Embryonic facial prominence (tissue), 1 donor: ENCODE measurements around the gene C5orf15.
"Not testable (repeated sequence)": the region's sequence is repeated elsewhere in the genome, so short reads cannot be mapped to it uniquely, and the experiment has no call there.

Source experiments
- DNase-seq: peaks from one replicate; pipeline ENCODE4 v3.0.0-alpha.2; 2016; ENCODE audit errors: extremely low spot score

The C5orf15 gene

DNA sequence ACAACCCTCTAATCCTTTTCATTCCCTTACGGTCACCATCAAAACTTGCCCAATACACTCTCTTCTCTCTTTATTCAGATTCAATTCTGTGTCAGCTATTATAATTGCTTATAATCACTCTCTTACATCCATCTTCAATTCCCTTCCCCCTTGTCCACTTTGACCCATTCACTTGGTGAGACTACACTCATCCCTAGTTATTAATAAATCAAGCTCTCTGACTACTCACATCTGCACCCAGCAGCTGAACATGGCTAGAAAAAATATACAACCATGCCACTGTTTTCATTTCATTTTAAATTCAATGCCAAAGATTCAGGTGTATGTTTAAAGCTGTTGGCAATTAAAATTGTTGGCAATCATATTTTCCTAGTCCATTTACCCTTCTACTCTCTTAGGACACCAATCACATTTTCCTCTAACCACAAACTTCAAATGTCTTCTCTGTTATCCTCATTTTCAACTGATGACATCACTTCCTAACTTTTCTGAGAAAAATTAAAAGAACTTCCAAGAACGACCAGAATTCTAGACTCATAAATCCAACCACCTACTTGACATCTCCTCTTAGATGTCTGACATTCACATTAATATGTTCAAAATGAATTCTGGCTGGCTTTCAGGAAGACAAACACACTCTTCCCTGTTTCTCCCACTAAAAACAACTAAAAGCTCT lies 5.5 kb downstream of the C5orf15 start:
- no peak for DNase-seq

DNA sequence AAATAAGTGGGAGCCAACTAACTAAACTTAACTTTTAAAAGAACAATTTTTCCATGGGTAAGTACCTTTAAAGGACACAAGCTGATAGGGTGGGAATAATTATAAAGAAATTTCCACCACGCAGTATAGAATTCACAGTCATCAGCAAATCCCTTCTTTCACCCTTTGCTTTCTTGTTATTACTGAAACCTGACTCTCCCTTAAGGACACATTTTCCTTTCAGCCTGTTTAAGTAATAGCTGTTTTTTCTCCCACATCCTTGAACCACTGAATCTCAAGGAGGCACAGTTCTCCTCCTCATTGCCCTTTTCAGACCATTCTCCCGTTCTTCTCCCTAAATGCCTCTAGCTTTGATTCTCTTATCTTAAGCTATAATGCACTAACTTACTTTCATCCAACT lies 6.3 kb downstream of the C5orf15 start:
- DNase-seq: no peak

DNA sequence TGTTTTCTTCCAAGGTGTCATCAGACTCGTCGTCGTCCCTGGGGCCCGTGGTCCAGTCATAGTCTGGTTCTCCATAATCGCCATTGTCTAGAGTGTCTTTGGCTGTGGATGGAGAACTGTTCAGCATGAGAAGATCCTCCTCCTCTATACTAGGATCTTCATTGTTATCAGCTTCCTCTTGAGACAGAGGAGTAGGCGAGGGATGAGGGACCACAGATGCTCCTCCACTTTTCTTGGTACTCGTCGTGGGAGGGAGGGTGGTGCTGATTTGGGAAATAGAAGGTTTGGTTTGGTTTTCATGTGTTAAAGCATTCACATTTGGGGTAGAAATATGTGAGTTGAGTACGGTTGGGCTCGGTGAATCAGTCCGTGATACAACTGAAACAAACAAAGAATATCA lies 8.8 kb downstream of the C5orf15 start:
- no peak for DNase-seq

DNA sequence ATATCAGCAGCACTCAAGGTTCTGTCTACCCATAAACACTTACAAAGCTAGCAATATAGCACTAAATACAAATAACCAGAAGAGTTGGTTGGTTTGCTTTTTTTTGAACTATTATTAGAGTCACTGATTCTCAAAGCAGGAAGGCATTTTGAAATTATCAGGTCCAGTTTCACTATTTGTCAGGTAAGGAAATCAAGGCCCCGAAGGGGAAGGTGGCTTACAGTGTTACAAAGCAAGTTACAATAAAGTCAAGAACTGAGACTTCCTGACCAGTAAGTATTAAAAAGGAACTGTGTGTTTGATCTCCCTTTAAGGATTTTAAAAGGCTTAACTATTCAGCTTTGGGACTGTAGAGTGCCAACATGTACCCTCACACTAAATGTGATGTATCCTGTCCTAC lies 10.8 kb downstream of the C5orf15 start:
- no peak for DNase-seq

DNA sequence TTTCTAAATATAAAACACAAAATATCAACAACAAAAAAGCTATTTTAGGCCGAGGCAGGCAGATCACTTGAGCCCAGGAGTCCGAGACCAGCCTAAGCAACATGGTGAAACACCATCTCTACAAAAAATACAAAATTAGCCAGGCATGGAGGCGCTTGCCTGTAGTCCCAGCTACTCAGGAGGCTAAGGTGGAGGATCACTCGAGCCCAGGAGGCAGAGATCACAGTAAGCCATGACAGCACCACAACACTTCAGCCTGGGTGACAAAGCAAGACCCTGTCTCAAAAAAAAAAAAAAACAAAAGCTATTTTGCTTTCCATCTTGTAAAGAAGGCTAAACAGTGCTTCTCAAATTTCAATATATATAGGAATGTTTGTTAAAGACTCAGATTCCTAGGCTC lies 11.3 kb downstream of the C5orf15 start:
- no peak for DNase-seq

DNA sequence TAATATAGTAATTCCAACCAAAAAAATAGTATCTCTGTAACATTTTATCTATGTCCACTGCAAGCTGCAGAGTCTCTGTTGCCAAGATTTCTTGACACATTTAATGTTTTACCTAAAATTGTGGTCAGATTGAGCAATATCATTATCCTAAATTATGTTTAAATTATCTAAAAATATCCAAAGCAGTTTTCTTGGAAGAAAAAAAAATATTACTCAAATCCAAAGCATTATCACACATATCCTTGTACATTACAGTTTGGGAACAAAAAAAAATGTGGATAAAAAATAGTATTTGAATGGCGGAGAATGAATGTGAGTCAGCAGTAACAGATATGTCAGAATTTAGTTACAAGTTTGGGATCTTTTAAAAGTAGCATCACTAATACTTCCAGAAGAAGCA lies 12.2 kb downstream of the C5orf15 start:
- DNase-seq: not testable (repeated sequence)

DNA sequence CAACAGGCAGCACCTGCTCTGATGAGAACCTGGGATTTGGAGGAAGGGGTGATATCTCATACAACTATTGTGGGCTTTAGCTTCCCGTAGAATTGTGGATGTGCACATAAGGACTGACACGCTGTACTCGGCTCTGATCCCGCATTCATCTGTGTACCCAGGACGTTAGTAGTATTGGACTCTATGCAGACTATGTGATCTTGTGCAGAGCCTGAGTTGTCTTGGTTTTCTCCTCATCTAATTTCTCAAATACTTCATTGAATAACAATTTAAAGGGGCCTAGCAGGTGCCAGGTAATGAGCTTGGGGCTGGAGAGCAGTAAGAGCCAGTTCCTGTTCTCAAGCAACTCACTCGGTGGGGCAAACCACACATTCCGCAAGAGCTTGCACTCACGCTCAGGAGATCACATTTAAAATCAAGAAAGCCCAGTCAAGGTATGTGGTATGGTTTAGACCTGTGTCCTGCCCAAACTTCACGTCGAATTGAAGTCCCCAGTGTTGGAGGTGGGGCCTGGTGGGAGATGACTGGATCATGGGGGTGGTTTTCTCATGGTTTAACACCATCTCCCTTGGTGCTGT lies 14.8 kb downstream of the C5orf15 start:
- DNase-seq: no peak

DNA sequence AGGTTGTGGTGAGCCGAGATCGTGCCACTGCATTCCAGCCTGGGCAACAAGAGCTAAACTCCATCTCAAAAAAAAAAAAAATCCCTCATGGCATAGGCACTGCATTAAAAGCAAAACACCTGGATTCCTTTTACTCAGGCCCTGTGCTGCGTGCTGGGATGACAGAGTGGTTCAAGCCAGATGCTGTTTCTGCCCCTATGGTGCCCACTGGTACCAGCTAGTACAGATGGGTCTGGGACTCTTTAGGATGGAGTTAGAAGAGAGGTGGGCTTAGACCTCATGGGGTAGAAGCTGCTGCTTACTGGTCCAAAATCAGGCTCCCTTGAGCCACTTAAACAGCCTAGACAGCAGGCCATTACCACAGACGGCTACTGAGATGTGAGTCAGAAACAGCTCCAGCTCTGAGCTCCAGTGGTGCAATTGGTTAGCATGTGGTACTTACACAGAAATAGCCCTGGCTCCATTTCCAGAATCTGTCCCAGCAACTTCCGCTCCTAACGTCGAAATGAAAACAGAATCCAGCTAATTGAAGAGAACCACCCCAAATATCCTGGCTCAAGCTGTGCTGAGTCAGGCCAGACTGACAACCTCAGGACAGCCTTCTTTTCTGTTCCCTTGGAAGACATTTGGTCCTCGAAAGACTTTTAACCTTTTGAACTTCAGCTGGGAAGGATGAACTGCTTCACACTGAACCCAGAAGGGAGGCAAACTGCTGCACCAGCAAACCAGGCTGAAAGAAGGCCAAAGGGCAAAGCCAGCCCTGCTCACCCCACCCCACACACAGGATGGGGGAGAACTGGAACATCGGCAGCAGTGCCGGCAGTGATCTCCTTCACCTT lies 15.5 kb downstream of the C5orf15 start:
- no peak for DNase-seq

DNA sequence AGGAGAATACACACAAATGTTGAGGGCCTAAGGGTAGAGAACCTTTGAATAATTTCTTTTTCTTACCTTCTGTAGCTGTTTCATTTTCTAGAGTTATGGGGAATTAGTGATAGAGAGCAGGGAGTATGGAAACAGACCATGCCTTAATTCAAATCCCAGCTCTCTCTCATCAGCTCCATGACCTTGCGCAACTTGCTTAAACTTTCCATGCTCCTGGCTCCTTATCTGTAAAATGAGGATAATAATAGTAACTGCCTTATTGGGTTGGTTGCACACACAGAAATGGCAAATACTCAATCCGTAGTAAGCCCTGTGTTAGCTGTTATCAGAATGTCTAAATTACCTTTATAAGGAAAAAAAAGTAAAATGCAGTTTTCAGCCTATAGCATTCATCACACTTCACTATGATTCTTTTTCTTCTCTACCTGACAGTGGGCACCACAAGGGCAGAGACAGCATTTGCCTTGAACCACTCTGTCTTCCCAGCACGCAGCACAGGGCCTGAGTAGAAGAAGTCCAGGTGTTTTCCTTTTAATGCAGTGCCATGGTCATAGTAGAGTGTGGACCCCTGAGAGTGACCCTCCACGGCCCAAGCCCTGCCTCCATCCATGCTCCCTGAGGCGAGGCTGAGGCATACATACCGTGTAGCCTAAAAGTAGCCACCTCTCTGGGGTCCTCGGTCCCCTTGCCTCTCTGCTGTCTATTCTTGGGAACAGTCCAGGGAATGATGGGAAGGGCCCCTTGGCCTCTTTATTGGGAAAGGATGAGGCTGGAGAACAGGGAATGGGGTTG lies 17.4 kb downstream of the C5orf15 start:
- no peak for DNase-seq

DNA sequence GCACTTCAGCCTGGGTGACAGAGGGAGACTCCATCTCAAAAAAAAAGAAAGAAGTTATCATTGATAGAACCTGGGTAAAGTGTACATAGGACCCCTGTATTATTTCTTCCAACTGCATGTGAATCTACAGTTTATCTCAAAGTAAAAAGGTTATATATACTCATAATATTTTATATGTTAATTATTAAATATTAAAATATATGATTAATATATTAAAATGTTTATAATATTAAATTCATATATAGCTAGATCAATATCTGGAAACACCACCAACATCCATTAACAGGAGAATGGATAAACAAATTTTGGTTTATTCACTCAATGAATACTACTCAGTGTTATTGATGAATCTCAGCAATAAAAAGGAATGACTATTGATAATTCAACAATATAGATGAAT lies 19.7 kb downstream of the C5orf15 start:
- no peak for DNase-seq

DNA sequence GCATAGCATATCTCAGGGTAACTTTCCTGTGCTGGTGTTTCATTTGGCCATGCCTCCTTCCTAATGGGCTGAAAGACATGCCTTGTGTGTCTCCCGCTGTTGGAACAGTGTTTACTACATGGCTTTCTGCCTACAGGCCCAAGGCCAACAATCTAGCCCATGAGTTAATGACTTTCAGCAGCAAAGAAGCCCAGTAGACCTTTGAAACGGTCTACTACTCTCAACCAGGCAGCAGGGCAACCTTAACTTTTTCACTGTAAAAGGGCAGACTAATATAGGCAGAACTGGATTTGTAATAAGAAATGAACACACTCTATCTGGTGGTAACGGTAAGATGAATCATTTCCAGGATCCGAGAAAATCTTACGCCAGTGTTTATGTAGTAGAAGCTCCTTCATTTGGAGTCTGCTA lies 21.0 kb downstream of the C5orf15 start:
- no peak for DNase-seq

DNA sequence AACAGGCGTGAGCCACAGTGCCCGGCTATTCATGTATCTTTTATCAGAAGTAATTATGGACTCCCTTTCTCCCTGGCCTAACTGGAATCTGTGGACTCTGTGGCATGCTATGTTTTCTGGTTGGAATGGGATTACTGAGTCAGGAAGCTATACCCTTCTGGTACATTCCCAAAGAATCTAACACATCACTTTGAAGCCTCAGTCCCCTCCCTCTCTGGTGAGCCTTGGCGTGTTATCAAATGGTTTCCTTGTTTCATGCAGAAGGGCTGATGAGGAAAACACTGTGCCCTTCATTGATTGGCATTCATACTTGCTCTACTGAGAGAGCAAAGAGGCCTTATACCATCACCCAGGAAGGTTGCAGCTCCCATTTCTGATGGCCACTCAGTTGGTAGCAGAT lies 22.9 kb downstream of the C5orf15 start:
- no peak for DNase-seq

DNA sequence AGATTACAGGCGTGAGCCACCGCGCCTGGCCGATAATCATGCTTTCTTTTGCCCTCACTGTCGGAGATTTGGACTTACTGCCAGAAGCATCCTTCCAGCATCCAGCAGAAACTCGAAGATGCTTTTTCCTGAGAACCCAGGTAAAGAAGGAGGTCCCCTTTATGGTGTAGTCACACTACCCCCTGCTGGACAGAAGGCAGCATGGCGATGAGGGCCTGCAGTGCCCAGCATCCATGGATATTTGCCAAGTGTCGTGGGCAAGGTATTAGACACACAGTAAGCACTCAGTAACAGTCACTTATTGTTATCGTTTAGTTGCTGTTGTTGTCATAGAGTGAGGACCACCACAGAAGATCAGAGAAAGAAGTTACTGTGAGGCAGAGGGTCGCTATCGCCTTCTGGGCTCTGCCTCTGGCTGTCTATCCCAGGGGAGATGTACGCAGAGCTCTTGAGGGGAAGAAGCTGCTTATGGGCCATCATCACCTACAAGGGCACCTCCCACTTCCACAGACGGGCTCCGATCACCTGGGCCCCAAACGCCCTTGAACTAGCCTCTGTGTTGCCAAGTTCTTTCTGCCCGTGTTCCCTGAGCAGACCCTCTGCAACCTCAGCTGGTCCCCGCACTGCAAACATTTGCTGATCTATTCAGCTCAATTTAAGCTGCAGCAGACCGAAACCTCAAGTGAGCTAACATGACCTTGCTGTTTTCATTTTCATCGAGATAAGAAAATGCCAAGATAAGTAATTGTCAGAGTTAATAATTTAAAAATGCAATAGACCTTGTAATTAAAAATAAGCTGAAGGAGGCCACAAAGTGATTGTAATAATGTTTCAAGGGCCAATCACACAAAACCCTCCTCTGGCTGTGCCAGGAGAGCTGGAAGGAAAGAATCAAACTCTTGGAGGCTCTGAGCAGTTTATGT lies 23.9 kb downstream of the C5orf15 start:
- DNase-seq: no peak

DNA sequence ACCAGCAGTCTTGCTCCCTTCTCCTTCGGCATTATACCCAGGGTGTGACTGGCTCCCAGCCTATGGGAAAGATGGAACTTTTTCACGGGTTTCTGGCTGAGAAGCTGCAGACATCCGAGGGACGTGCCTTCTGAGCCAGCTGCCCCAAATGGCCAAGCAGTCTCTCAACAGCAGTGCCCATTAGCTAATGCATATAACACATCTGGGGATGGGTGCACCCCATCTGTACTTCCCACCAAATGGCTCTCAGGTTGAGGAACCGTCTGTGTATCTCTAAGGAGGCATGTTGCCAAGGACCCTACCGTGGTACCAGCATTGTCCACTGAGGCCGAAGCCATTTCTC lies 25.0 kb downstream of the C5orf15 start:
- no peak for DNase-seq

DNA sequence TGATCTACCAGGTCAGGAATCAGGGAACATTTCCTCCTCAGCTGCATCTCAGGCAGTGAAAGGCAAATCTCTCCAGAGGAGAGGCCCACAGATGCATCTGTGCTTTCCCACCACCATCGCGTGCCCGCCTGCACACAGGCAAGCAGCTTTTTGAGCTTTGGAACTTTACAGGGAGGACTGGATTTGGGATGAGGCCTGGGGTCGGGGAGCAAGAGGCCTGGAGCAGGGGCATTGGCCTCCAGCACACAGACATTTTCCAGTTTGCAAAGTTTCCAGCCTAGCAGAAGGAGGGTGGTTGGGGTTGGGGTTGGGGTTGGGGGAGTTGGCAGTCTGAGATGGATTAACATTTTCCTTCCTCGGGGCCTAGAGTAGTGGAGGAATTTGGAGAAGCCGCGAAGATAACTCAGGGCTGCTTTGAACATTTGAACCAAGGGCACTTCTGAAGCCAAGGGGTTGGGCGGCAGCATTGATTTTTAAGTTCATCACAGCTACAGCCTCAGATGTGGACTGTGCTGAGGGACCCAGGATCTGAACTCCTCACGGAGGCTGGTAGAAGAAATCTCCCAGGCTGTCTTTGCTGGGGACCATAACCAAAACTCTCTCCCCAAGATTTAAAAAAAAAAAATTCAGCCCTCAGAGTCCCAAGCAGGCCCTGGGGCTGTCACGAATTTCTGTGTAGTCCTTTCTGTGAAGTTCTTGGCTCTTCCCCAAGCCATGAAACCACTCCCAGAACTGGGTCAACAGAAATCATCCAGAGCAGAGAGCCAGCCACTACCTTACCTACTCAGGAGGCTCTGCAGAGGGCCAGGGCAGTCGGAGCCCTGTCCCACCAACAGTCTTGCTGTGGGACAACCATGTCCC lies 25.6 kb downstream of the C5orf15 start:
- DNase-seq: no peak

DNA sequence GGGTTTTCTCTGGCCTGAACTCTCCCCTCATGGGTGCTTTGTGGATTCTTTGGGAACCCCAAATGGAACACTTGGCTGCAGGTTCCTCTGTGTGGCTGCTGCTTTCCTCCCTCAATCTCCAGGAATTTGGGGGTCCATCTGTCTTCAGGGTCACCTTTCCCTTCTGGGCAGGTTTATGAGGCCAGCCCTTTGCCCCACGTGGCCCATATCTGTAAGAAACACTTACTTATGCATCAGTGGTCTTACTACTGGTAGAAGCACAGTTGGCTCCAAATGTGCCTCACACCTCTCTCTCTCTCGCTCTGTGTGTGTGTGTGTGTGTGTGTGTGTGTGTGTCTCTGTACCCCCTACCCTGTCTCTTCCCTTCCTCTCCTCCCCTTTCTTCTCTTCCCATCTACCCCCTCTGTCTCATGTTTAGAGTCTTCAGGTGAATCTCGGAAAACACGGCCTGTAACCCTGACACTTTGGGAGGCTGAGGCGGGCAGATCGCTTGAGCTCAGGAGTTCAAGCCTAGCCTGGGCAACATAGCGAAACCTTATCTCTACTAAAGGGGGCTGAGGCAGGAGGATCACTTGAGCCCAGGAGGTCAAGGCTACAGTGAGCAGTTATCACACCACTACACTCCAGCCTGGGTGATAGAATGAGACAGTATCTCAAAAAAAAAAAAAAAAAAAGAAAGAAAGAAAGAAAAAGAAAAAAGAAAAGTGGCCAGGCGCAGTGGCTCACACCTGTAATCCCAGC lies 26.8 kb downstream of the C5orf15 start:
- DNase-seq: no peak

DNA sequence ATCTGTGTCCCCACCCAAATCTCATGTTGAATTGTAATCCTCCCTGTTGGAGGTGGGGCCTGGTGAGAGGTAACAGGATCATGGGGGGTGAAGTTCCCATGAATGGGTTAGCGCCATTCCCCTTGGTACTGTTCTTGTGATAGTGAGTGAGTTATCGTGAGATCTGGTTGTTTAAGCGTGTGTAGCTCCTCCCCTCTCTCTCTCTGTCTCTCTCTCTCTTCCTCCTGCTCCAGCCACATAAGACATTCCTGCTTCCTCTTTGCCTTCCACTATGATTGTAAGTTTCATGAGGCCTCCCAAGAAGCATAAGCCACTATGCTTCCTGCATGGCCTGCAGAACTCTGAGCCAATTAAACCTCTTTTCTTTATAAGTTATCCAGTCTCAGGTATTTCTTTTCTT lies 28.8 kb downstream of the C5orf15 start:
- no peak for DNase-seq

DNA sequence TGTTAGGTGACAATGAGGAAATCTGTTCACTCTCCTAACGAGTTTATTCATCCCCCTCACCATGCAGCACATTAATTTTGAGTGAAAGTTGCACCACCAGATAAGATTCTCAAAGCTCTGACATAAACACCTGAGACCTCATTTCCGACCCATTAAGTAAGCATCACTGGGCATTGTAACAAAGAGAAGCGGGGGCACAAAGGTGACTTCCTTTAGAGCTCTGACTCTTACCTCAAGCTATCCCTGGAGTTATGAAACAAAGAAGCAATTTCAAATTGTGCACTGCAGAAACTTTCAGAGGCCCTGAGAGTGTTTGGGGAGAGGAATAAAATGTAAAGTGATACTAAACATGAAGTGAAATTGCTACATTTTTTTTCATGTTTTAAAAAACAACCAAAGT lies 29.5 kb downstream of the C5orf15 start:
- no peak for DNase-seq

DNA sequence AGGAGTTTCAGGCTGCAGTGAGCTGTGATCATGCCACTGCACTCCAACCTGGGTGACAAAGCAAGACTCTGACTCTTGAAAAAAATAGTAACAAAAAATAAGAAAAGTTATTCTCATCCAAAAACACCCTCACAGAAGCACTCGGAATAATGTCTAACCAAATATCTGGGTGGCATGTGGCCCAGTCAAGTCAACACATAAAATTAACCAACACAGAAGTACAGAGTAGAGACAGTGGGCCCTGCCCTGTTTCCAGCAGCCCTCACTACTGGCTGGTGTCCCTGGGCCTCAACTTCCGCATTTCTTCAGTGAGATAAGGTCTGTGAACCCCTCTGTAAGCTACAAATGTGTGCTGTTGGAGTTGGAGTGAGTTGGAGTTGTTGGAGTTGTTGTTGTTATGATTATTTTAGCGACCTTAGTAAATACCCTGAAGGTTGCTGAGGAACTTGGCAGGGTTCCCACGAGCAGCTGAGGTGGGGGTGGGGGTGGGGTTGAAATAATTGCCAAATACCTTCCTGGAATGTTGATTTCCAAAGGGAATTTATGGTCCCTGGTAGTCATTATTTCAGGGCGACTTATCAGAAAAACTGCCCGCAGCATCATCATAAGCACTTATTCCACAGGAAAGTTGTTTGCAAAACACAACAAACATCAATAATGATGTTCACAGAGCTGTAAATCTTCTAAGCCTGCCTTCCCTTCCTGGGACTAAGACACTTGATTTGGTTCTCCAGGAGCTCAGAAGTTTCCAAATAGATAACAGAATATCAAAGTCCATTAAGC lies 30.2 kb downstream of the C5orf15 start:
- DNase-seq: no peak
